Endothelial cell of umbilical vein (primary cell): ENCODE results near the gene CBLC. TPM values are rescaled to one million over a fixed set of nuclear protein-coding genes. Genes with fewer than 3 reads are reported as not detected.

Experiments
- Bru-seq: library from RNA; stranded (reverse); fragments of 400-500 nt; gene quantifications from one replicate; lab custom pipeline; 2021; lab: Mats Ljungman, UMichigan
- BruChase-seq, 2 experiments: library from RNA; stranded (reverse); fragments of 400-500 nt; gene quantifications; one replicate each; lab custom pipeline; 2021; lab: Mats Ljungman, UMichigan
- BruUV-seq: library from RNA; stranded (reverse); fragments of 400-500 nt; replicated peaks from 2 replicates; lab custom pipeline; 2021; lab: Mats Ljungman, UMichigan
- CTCF ChIA-PET: fragments of 300-600, 350-600 bp; sonication (Branson Sonifier 250); formaldehyde crosslinking; loops from one replicate; lab custom pipeline; 2021; ENCODE audit warnings: antibody characterized with exemption, inconsistent platforms; lab: Charles Lee
- POLR2A ChIA-PET: fragments of 300-600, 350-600 bp; sonication (Branson Sonifier 250); formaldehyde crosslinking; loops from one replicate; lab custom pipeline; 2021; ENCODE audit warnings: antibody characterized with exemption, inconsistent platforms; lab: Charles Lee
- DNase-seq: peaks from one replicate; pipeline ENCODE4 v3.0.0-alpha.2; 2011; ENCODE audit warnings: low read depth, low spot score
- FAIRE-seq: peaks from 2 replicates; lab custom pipeline; 2011; peaks lifted over from hg19 to GRCh38; lab: Jason Lieb, UNC
- H2AFZ ChIP-seq: 2 replicates; pipeline ENCODE4 v1.6.0; 2012; ENCODE audit warnings: low read depth, low read length, control low read depth, inconsistent platforms
- H3K27ac ChIP-seq: 2 replicates; pipeline ENCODE4 v1.5.1; 2011; ENCODE audit warnings: low read depth, mild to moderate bottlenecking, control low read depth, low read length, moderate library complexity; ENCODE audit not compliant: insufficient read depth
- H3K27me3 ChIP-seq, 2 experiments: 2 replicates each; pipeline versions ENCODE4 v1.6.0 to v1.6.1; 2011; ENCODE audit warnings: low read length in 2 of 2, mixed read lengths in 1 of 2; ENCODE audit not compliant: control insufficient read depth in 2 of 2, insufficient read depth in 2 of 2
- H3K36me3 ChIP-seq, 2 experiments: 2 replicates in 1 of 2; 3 replicates in 1 of 2; pipeline ENCODE4 v1.5.1; 2011; ENCODE audit warnings: low read length in 2 of 2, mild to moderate bottlenecking in 1 of 2, moderate library complexity in 1 of 2; ENCODE audit not compliant: control insufficient read depth in 2 of 2, insufficient read depth in 2 of 2; ENCODE audit errors: extremely low read depth in 1 of 2
- H3K4me1 ChIP-seq: 3 replicates; pipeline ENCODE4 v1.5.1; 2011; ENCODE audit warnings: mild to moderate bottlenecking, low read length; ENCODE audit not compliant: control insufficient read depth, insufficient read depth; ENCODE audit errors: extremely low read depth
- H3K4me2 ChIP-seq: 2 replicates; pipeline ENCODE4 v1.6.1; 2011; ENCODE audit warnings: low read length, control low read depth, mixed read lengths; ENCODE audit not compliant: insufficient read depth
- H3K4me3 ChIP-seq, 3 experiments: fragments of 200-600 bp in 1 of 3; sonication (generic), shearing (Covaris generic) in 1 of 3; replicated peaks in 1 of 3; 2 replicates each; pipeline ENCODE4 v1.5.1; 2011 to 2016; ENCODE audit warnings: control low read depth in 3 of 3, low read length in 3 of 3, mild to moderate bottlenecking in 2 of 3, inconsistent platforms in 1 of 3, low read depth in 1 of 3, moderate library complexity in 1 of 3; ENCODE audit not compliant: insufficient read depth in 1 of 3
- H3K79me2 ChIP-seq: 2 replicates; pipeline ENCODE4 v1.6.0; 2012; ENCODE audit warnings: low read length, inconsistent platforms; ENCODE audit not compliant: control insufficient read depth, insufficient read depth
- H3K9ac ChIP-seq: replicated peaks from 2 replicates; pipeline ENCODE3; 2011; ENCODE audit warnings: low read length, control low read depth; ENCODE audit not compliant: insufficient read depth; ENCODE audit errors: extremely low read depth
- H3K9me1 ChIP-seq: replicated peaks from 3 replicates; pipeline ENCODE4 v1.6.0; 2011; ENCODE audit warnings: mild to moderate bottlenecking, low read length; ENCODE audit not compliant: control insufficient read depth, insufficient read depth; ENCODE audit errors: extremely low read depth
- H3K9me3 ChIP-seq: replicated peaks from 2 replicates; pipeline ENCODE4 v1.5.1; 2012; ENCODE audit warnings: low read length, inconsistent platforms; ENCODE audit not compliant: control insufficient read depth, insufficient read depth
- H4K20me1 ChIP-seq: replicated peaks from 2 replicates; pipeline ENCODE3; 2011; ENCODE audit warnings: mild to moderate bottlenecking, low read length; ENCODE audit not compliant: control insufficient read depth, insufficient read depth; ENCODE audit errors: extremely low read depth
- POLR2A ChIP-seq: IDR thresholded peaks from 2 replicates; pipeline ENCODE4 v1.6.1; 2012; ENCODE audit warnings: low read depth, mild to moderate bottlenecking, control low read depth, low read length
- dilution Hi-C: fragments of 300-500 bp; cut with MboI; formaldehyde crosslinking; loops from one replicate; pipeline ENCODE4 v1.15.0; 2019; ENCODE audit warnings: low sequenced_read_pairs; ENCODE audit not compliant: extremely low pct_ligation_motif_present
- intact Hi-C: fragments of 100-400 bp; cut with micrococcal nuclease; formaldehyde crosslinking; loops from one replicate; pipeline ENCODE4 v1.10.0; 2022
- long read RNA-seq: library from polyadenylated mRNA; stranded (forward); transcript quantifications from one replicate; pipeline ENCODE4 v2.0.0, GENCODE V29; 2021
- polyA minus RNA-seq, 3 experiments: library from RNA; depleted of rRNA, polyadenylated mRNA; stranded (reverse); fragments of >200 nt; gene quantifications; 1 replicate in 1 of 3; 2 replicates in 2 of 3; pipeline ENCODE4 v1.2.3, GENCODE V29; 2011
- polyA plus RNA-seq, 4 experiments: library from polyadenylated mRNA; depleted of rRNA in 3 of 4; stranded (reverse) in 3 of 4; unstranded in 1 of 4; fragments of >200 nt; gene quantifications; 2 replicates each; pipeline versions ENCODE4 v1.2.1 to v1.2.3, GENCODE V29; 2011 to 2012; ENCODE audit warnings: missing spikeins in 1 of 4
- total RNA-seq: library from RNA; stranded (reverse); gene quantifications from 2 replicates; pipeline ENCODE4 v1.2.3, GENCODE V29; 2021
- TF ChIP-seq, protein P1 (sequence below), 2 donors: IDR thresholded peaks; 1 replicate in 1 of 2; 2 replicates in 1 of 2; pipeline ENCODE4 v1.5.1; 2011; ENCODE audit warnings: low read length in 2 of 2, mild to moderate bottlenecking in 2 of 2, moderate library complexity in 2 of 2, control low read depth in 1 of 2, inconsistent platforms in 1 of 2, low read depth in 1 of 2; ENCODE audit not compliant: insufficient read depth in 1 of 2; ENCODE audit errors: extremely low read depth in 1 of 2

CBLC gene, protein sequence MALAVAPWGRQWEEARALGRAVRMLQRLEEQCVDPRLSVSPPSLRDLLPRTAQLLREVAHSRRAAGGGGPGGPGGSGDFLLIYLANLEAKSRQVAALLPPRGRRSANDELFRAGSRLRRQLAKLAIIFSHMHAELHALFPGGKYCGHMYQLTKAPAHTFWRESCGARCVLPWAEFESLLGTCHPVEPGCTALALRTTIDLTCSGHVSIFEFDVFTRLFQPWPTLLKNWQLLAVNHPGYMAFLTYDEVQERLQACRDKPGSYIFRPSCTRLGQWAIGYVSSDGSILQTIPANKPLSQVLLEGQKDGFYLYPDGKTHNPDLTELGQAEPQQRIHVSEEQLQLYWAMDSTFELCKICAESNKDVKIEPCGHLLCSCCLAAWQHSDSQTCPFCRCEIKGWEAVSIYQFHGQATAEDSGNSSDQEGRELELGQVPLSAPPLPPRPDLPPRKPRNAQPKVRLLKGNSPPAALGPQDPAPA
- not detected in 2 replicates for total RNA-seq
- polyA plus RNA-seq: 0.04 and 0.08 TPM in 2 replicates
- not detected in 2 replicates for polyA plus RNA-seq (2011; cell fraction: cytosol; rRNA removed)
- polyA plus RNA-seq (2011; cell fraction: nucleus; rRNA removed): 0.10 TPM in 1 of 2 replicates, not detected in the other
- not detected in 2 replicates for polyA plus RNA-seq (2012)
- not detected in 2 replicates for polyA minus RNA-seq
- polyA minus RNA-seq (2011; cell fraction: cytosol; rRNA and poly(A)+ RNA removed): not detected
- not detected in 2 replicates for polyA minus RNA-seq (2011; cell fraction: nucleus; rRNA and poly(A)+ RNA removed)
- percentile 9 among the genes with signal in this experiment for Bru-seq, nascent RNA
- BruChase-seq, experiment 1, labeled RNA remaining after a 6-hour chase: percentile 7 among the genes with signal in this experiment
- percentile 5 among the genes with signal in this experiment for BruChase-seq, experiment 2, labeled RNA remaining after a 2-hour chase
- long read RNA-seq: 0 reads

DNA sequence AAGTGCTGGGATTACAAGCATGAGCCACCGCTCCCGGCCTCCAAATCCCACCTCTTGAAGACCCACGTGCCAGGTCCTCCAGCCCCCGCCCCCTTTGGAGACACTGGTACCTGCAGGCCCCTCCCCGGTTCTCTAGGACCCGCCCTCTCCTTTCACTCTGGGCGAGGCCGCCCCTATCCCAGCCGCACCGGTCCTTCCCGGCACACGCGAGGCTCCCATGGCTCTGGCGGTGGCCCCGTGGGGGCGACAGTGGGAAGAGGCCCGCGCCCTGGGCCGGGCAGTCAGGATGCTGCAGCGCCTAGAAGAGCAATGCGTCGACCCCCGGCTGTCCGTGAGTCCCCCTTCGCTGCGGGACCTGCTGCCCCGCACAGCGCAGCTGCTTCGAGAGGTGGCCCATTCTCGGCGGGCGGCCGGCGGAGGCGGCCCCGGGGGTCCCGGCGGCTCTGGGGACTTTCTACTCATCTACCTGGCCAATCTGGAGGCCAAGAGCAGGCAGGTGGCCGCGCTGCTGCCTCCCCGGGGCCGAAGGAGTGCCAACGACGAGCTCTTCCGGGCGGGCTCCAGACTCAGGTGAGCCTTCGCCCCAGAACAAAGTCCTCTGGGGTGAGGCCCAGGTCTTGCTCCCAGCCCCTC, at the start of gene CBLC:
Gene CBLC, plus strand, starts transcription at position 176 of the 633 bp plus-strand sequence. Its CDS starts 42 bp downstream, at position 218.
- Histone ChIP-seq H3K9me1 (no peaks in the 10 kb centered on the region), H3K36me3 (no peaks in the 10 kb centered on the region), H3K27ac (no peak within 1 kb of the TSS), H3K4me2 (no peak within 1 kb of the TSS), H4K20me1 (no peaks in the 10 kb centered on the region), H3K79me2 (no peaks in the 10 kb centered on the region), H3K4me1 (peaks cover 12% of the 10 kb centered on the region), H3K9me3 (no peaks in the 10 kb centered on the region), H2AFZ (peak within 1 kb of the TSS; percentile 64), H3K27me3 (no peaks in the 10 kb centered on the region), H3K9ac (no peak within 1 kb of the TSS), H3K4me3 (no peak within 1 kb of the TSS)
- BruUV-seq: no TSS peak
- intact Hi-C loops (no loop called here), dilution Hi-C loops (no loop called here)
- POLR2A ChIA-PET: interaction anchor here (0.7 kb wide), 1 partner anchor 72 kb away, joined by 3 read pairs; no protein-coding TSS in a partner anchor
- CTCF ChIA-PET: interaction anchor here (1.5 to 19.4 kb wide), 2 partner anchors 54 to 67 kb away, joined by 4 to 688 read pairs; no protein-coding TSS in a partner anchor
- TF ChIP-seq, protein P1, sequence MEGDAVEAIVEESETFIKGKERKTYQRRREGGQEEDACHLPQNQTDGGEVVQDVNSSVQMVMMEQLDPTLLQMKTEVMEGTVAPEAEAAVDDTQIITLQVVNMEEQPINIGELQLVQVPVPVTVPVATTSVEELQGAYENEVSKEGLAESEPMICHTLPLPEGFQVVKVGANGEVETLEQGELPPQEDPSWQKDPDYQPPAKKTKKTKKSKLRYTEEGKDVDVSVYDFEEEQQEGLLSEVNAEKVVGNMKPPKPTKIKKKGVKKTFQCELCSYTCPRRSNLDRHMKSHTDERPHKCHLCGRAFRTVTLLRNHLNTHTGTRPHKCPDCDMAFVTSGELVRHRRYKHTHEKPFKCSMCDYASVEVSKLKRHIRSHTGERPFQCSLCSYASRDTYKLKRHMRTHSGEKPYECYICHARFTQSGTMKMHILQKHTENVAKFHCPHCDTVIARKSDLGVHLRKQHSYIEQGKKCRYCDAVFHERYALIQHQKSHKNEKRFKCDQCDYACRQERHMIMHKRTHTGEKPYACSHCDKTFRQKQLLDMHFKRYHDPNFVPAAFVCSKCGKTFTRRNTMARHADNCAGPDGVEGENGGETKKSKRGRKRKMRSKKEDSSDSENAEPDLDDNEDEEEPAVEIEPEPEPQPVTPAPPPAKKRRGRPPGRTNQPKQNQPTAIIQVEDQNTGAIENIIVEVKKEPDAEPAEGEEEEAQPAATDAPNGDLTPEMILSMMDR (IDR thresholded peaks at IDR 0.05; ENCODE audit: extremely low read depth in 1 of 2, insufficient read depth in 1 of 2, low read depth in 1 of 2, low read length in 2 of 2): peak in 1 of 2 donors; percentile 24
- TF ChIP-seq POLR2A: no peak
- FAIRE-seq (no peak), DNase-seq (no peak)
